NAMALWA (cell line): ENCODE data around the gene ACOT8.
A peak's percentile ranks its signal among the peaks of the same experiment; 100 is the strongest.
"Not testable (repeated sequence)": the region's sequence is repeated elsewhere in the genome, so short reads cannot be mapped to it uniquely, and the experiment has no call there.

Experiments
- DNase-seq: peaks from one replicate; pipeline ENCODE4 v3.0.0-alpha.2; 2015; ENCODE audit warnings: low spot score

ACOT8 gene

DNA sequence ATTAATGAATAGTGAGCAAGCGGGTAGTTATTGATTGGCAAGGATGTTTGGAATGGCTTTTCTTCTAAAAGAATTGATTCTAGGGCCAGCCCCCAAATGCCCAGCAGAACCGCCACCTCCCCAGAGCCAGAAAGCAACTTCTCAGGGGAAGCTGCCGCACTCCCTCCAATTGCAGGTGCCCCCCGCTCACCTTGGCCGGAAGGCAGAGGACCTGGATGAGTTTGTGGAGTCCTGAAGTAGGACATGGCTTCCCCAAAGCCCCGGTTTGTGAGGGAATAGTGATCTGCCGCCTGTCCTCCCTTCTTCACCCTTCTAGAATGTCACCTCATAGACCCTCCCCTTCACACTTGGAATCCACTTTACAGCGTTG lies 30.1 kb upstream of the ACOT8 start, which contains the start of gene SPATA25:
Gene SPATA25, minus strand, starts transcription at position 277 of the 370 bp plus-strand sequence. Its CDS starts 32 bp downstream, at position 245.
- no peak for DNase-seq

DNA sequence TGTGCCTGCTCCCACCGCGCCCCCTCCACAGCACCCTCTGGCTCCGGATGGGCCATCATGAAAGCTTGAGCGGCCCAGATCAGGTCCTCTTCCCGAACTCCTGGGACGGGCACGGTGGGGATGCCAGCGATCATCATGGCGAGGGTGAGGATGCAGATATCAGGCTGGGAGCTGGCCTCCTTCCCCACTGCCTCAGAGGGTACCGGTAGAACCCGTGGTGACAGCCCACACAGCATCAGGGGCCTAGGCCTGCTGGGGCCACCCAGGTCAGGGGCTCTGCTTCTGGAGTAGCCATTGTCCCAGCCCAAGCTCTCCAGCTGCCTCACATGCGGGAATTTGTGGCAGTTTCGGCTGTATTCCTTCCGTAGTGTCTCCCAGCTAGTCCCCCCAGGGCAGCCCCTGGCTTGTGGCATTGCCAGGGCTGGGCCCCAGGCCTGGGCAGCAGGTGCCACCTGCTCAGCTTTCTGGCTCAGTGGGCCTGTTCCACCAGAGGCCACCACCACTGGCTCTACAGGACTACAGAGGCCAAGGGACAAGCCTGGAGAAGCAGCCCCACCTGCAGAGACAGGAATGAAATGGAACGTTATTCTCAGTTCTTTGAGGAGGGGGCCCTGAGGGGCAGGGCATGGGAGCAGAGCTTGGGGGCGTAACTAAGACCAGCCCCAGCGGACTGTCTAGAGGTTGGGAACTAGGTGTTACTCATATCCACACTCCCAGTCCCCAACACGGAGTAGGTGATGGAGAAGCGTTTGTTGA lies 29.6 kb upstream of the ACOT8 start:
- no peak for DNase-seq

- DNase-seq = no peak
These were observed 25.9 kb upstream of the ACOT8 start for GRCh38 chr20:45883100-45883469.

- DNase-seq = no peak
These were observed 25.4 kb upstream of the ACOT8 start for GRCh38 chr20:45882469-45883099.

GRCh38 chr20:45880988-45881788 lies 24.0 kb upstream of the ACOT8 start, which contains the start of gene ZSWIM1:
Gene ZSWIM1 (plus strand): TSS chr20:45881227. CDS start chr20:45882593, 1,366 bp downstream.
- DNase-seq = peak; percentile 99

DNA sequence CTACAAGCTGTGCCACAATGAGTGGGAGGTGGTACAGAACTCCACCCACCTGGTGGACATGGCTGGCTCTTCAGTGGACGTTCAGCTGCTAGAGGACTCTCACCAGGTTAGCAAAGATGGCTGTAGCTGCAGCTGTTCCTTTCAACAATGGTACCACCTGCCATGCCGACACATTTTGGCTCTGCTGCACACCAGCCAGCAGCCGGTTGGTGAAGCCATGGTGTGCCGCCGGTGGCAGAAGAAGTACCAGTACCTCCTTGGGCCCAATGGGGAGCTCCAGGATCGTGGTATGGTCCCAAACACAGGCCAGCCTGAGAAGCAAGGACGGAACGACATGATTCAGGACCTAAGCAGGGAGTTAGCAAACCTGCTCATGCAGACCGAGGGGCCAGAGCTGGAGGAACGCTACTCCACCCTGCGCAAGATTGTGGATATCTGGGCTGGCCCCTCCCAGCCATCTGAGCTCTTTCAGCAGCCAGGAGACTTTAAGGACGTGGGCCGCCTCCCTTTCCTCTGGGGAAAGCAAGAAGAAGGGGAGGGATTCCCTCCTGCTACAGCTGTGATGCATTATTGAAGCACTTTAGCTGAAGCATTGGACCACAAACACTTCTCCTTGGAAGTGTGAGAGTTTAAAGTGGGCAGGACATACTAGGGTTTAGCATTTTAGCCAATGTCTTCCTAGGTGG lies 21.0 kb upstream of the ACOT8 start:
- DNase-seq = no peak

GRCh38 chr20:45874576-45874975 lies 17.4 kb upstream of the ACOT8 start:
- DNase-seq = no peak

DNA sequence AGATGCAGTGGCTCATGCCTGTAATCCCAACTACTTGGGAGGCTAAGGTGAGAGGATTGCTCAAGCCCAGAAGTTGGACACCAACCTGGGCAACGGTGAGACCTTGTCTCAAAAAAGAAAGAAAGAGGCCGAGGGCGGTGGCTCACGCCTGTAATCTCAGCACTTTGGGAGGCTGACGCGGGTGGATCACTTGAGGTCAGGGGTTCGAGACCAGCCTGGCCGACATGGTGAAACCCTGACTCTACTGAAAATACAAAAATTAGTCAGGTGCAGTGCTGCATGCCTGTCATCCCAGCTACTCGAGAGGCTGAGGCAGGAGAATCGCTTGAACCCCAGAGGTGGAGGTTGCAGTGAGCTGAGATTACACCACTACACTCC lies 16.9 kb upstream of the ACOT8 start:
- DNase-seq = not testable (repeated sequence)

- no peak for DNase-seq
These were observed 16.4 kb upstream of the ACOT8 start for GRCh38 chr20:45873409-45874103.

DNA sequence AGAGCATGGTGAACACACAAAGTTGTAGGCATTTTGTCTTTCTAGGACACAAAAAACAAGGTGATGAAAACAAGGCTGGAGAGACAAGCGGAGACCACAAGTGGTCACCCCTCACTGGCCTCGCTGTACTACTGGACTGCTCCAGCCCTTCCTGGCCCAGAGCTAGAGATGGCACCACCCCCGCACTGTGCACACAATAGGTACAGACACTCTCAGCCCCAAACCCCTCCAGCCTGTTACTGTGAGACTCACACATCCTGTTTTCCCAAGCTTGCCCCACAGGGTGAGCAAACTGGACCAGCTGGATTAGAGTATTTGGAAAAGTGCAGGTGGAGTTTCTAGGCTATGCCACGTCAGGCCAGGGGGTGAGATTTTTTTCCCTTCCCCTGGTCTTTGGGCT lies 15.4 kb upstream of the ACOT8 start:
- DNase-seq = no peak

- DNase-seq = no peak
These were observed 10.6 kb upstream of the ACOT8 start for GRCh38 chr20:45867819-45868176.

GRCh38 chr20:45867136-45867818 lies 10.1 kb upstream of the ACOT8 start:
- DNase-seq = no peak

- no peak for DNase-seq
These were observed 9.3 kb upstream of the ACOT8 start for GRCh38 chr20:45866454-45866853.

DNA sequence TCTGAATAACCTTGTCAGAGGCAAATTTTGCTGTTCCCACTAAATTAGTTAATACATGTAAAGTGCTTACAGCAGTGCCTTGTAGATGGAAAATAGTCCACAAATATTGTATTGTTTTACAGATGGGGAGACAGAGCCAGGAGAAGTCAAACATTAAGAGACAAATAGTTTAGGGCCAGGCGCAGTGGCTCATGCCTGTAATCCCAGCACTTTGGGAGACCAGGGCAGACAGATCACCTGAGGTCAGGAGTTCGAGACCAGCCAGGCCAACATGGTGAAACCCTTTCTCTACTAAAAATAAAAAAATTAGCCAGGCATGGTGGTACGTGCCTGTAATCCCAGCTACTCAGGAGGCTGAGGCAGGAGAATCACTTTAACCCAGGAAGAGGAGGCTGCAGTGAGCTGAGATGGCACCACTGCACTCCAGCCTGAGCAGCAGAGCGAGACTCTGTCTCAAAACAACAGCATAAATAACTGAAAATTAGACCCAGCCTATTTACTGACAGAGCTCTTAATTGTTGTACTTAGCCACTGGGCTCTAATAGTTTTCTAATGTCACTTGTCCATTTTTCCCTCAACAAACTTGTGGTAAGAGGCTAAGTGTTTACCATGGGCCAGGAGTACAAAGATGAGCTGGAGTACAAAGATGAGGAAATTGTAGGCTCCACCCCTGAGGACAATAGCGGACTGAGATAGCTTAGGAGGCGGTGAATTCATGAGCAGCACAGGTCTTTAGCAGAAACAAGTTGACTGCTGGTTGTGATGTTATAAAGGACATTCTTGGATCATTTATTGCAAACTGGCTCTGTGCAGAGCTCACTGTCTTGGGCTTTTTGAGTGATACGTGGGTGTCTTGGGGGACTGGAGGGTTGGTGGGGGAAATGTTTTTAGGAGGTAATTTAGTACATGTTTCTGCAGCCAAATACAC lies 6.6 kb upstream of the ACOT8 start:
- no peak for DNase-seq

DNA sequence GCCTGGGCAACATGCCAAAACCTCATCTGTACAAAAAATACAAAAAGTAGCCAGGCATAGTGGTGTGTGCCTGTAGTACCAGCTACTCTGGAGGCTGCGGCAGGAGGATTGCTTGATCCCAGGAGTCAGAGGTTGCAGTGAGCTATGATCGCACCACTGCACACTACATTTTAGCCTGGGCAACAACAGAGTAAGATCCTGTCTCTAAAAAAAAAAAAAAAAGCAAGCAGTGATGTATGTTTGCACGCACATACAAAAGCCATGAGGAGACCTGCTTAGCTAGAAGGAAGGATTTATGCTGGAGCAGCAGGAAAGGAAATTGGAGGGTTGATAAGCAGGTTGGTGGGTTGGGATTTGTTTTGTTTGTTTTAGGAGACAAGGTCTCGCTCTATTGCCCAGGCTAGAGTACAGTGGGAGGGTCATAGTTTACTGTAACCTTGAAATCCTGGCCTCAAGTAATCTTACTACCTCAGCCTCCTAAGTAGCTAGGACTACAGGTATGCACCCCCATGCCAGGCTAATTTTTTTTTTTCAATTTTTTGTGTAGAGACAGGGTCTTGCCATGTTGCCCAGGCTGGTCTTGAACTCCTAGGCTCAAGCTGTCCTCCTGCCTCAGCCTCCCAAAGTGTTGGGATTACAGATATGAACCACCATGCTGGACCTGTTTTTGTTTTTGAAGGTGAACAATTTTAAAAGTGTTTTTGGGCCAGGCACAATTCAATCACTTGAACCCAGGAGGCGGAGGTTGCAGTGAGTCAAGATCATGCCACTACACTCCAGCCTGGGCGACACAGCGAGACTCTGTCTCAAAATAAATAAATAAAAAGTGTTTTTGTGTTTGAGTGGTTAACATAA lies 4.3 kb upstream of the ACOT8 start:
- DNase-seq = peak; percentile 40

GRCh38 chr20:45860560-45861220 lies 3.5 kb upstream of the ACOT8 start:
- no peak for DNase-seq

GRCh38 chr20:45859916-45860315 lies 2.7 kb upstream of the ACOT8 start:
- DNase-seq = no peak

GRCh38 chr20:45857882-45858216 lies 657 bp upstream of the ACOT8 start:
- DNase-seq = no peak

GRCh38 chr20:45853484-45853883 lies 3.7 kb downstream of the ACOT8 start:
- no peak for DNase-seq
